Measurements from ENCODE around the gene DPH3.

The DPH3 gene

DNA sequence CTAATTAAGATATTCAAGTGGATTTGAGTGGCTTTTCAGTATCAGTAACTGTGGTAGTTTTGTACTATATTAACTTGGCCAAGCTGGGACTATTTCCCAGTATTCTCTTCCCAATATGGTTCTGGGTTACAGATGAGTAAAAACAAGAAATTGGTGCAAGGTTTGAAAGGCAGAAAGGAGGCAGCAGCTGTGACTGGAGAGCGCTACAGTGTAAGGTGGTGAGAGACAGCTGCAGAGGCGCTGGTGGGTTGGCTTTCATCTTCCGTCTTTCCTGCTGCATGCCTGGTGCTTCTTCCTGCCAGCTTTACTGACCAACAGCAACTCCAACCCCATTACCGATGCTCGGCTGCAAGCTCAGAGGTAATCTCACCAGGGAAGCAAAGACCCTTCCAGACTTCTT, 9.8 kb downstream of the DPH3 start:
- H3K4me3 ChIP-seq (ENCODE audit: low read length), result no peak overlapping the region
- no peak for TF ChIP-seq ZNF274 (IDR thresholded peaks at IDR 0.05; ENCODE audit: low read depth, low read length)

DNA sequence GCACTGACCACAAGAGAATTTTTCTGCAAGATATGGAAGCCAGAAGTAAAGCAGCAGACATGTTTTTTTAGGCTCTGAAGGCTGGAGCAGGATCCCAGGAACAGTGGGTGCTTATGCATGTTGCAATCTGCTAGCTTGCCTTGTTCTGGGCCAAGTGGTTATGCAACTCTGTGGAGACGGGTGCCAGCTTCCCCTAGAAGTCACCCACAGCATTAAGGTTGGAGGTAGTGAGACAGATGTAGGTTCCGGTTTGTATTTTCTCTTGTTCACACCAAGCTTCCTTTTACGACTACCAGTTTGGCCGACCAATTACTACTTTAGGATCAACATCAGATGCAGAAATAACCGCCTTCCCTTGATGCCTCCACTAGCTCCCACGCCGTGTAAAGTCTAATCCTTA, 11.1 kb downstream of the DPH3 start:
- H3K4me3 ChIP-seq (ENCODE audit: low read length), result no peak overlapping the region
- TF ChIP-seq ZNF274 (IDR thresholded peaks at IDR 0.05; ENCODE audit: low read depth, low read length), result no peak

DNA sequence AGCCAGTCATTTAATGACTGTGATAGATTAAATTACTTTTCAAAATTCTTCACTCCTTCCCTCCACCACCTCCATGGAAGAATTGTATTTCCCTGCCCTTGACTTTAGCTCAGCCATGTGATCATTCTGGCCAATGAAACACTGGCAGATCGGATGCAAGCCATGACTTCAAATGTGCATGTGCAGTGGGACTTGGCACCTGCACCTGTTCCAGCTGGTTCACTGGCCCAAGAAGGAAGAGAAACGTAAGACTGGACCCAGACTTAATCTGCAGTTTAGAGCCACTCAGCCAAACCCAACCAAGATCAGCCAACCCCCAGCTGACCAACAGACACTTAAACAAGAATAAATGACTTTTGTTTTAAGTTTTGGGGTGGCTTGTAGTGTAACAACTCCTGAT, 11.8 kb downstream of the DPH3 start:
- H3K4me3 ChIP-seq (ENCODE audit: low read length), result no peak overlapping the region
- TF ChIP-seq ZNF274 (IDR thresholded peaks at IDR 0.05; ENCODE audit: low read depth, low read length), result no peak

DNA sequence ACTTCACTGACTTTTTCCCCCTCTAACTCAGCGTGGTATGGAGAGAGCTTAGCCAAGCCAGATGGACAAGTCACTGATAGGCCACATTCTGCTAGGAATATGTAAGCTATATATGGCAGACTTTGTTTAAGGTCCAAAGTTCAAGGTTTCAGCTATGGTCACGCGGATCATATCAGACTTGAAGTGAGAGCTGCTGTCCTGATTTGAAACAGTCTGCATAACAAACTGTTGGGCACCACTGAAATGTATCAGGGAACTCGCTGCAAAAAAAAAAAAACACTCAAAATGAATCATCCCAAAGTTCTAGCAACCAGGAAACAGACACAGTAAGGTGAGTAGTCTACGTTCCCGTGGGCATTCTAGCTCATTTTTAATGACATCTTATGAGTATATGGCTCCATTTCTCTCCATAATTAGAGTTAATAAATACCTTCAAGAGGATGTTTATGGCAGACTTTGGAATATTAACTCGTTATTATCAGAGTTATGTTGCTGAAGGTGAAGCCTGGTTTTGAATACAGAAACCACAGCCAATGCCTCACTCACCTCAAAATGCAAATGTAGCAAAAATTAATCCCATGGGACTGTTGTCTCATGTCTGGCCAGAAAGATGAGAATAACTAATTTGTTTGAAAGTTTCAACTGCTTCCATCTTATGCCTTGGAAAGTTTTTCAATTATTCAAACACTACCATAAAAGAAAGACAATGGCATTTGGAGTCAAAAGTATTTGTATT, 12.3 kb downstream of the DPH3 start:
- H3K4me3 ChIP-seq (ENCODE audit: low read length), result no peak overlapping the region
- no peak for TF ChIP-seq ZNF274 (IDR thresholded peaks at IDR 0.05; ENCODE audit: low read depth, low read length)

DNA sequence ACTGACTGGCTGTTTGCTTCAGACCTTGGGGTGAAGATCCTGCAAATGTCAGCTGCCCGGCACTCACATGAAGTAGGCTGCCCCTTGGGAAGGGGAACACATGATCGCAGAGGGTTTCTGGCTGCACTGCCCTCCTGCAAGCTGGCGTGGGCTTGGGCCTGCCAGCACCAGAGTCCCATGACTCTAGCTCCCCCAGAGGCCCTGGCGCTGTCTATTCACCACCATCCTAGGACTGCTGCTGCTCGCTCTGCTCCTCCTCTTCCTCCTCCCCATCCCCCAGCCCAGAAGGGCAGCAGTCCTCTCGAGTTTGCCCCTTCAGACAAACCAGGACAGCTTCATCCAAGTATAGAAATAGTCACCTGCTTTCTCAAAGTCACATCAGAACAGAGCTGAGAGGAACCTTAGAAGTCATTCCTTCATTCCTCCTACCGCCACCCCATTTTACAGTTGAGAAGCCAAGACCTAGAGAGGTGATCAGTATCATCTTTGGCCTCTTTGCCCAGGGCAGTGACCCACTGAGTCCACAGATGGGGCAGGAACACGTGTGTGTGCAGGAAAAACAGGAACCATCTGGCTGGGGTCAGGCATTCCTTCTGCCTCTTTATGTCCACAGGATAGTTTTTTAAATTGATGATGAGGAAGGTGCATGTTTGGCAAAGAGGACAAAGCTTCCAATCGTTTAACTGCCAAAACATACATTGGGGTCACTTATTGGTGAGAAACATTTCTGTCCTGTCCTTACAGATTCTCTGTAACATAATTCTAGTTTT, 13.2 kb downstream of the DPH3 start:
- no peak overlapping the region for H3K4me3 ChIP-seq (ENCODE audit: low read length)
- no peak for TF ChIP-seq ZNF274 (IDR thresholded peaks at IDR 0.05; ENCODE audit: low read depth, low read length)

DNA sequence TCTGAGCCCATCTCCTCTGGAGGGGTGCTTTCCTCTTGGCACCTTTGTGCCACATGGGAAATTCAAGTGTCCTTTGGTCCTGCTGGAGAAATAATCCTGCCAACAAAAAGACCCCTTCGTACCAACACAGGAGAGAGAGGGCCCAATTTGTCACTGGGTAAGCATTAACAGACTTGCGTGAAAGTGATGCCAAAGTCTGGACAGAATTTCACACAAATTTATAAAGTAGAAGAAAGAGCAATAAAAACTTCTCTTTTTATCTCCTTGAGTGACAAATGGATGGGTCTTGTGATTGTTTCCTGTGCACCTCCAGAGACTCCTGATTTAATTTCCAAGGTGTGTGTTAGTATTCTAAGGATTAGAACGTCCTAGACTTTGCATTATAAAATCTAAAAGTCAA, 14.9 kb downstream of the DPH3 start:
- no peak for TF ChIP-seq ZNF274 (IDR thresholded peaks at IDR 0.05; ENCODE audit: low read depth, low read length)
- H3K4me3 ChIP-seq (ENCODE audit: low read length), result no peak overlapping the region

DNA sequence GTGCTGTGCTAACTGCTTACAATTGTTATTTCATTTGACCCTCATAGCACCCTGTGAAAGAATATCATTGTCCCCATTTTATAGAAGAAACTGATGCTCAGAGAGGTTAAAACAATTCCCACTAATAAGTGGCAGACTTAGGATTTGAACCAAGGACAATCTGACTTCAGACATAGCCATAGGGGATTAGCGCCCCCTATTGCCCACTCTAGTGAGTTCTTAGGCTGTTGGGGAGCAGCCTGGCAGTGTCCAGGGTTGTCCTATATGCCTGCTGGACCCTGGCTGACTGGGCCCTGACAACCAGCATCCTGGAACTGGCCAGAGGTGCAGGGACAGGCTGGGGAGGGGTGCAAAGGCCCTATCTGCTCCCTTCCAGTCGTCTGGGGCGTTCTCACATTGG, 15.4 kb downstream of the DPH3 start:
- no peak overlapping the region for H3K4me3 ChIP-seq (ENCODE audit: low read length)
- TF ChIP-seq ZNF274 (IDR thresholded peaks at IDR 0.05; ENCODE audit: low read depth, low read length), result no peak

DNA sequence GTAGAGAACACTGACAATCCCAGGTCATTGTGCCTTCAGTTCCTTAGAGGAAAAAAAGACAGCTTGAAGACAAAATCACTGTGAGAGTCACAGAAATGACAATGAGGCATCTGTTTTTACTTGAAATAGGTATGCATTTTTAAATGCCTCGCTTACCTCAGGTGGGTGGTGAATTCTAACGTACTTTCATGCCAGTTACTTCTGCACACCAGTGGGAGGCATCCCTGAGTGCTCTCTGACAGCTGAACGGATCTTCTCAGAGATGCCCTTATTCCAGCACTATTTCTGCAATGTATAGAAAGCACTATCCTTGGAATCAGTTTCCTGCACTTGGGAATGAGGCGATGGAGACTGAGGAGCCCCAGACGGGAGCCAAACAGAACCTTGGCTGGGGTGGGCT, 16.2 kb downstream of the DPH3 start:
- no peak overlapping the region for H3K4me3 ChIP-seq (ENCODE audit: low read length)
- no peak for TF ChIP-seq ZNF274 (IDR thresholded peaks at IDR 0.05; ENCODE audit: low read depth, low read length)

DNA sequence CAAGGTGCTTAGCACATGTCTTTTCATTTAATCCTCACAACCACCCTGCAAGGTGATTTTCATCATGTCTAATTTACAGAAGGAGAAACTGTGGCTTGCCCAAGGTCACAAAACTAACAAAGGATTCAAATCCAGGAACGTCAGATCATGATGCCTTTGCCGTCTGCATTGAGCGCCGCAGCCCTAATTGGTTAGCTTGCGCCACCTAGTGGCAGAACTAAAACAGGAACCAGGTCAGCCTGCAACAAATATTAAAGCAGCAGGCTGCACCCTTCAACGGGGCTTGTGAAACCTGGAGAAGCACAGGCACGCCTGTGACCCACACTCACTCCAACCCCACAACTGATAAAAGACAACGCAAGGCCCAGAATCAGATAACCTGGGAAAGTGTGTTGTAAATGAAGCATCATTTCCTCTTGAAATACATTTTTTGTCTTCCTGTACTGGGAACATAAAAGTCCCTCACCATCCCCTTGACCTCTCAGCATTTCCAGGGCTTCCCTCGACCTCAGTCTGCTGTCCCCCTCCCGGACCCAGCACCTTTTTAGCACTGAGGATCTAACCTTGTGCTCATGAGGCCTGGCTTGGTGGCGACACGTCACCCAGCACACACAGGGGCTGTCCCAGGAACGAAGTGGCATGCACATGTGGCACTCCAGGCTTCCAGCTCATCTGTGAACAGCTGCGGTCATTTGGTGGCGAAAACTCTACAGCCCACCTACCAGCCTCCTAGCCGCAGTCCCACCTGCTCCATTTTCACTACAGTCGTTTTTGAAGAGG, 17.3 kb downstream of the DPH3 start:
- H3K4me3 ChIP-seq (ENCODE audit: low read length), result no peak overlapping the region
- no peak for TF ChIP-seq ZNF274 (IDR thresholded peaks at IDR 0.05; ENCODE audit: low read depth, low read length)

DNA sequence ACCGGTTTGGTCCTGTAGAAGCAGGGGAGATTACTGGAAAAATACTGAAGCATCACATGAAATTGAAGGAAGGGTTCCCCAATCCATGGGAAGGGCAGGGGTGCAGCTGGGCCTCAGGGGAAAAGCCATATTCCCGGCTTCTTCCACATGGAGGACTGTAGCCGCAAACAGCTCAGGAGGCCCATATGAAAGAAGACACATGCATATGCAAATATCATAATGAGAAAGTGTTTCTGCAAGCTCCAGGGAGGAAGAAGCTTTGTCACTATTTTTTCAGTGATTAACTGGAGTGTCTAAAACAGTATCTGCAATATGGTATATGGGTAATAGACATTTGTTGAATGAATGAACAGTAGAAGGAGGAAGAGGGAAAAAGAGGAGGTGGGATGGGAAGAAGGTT, 19.1 kb downstream of the DPH3 start:
- no peak overlapping the region for H3K4me3 ChIP-seq (ENCODE audit: low read length)
- TF ChIP-seq ZNF274 (IDR thresholded peaks at IDR 0.05; ENCODE audit: low read depth, low read length), result no peak

DNA sequence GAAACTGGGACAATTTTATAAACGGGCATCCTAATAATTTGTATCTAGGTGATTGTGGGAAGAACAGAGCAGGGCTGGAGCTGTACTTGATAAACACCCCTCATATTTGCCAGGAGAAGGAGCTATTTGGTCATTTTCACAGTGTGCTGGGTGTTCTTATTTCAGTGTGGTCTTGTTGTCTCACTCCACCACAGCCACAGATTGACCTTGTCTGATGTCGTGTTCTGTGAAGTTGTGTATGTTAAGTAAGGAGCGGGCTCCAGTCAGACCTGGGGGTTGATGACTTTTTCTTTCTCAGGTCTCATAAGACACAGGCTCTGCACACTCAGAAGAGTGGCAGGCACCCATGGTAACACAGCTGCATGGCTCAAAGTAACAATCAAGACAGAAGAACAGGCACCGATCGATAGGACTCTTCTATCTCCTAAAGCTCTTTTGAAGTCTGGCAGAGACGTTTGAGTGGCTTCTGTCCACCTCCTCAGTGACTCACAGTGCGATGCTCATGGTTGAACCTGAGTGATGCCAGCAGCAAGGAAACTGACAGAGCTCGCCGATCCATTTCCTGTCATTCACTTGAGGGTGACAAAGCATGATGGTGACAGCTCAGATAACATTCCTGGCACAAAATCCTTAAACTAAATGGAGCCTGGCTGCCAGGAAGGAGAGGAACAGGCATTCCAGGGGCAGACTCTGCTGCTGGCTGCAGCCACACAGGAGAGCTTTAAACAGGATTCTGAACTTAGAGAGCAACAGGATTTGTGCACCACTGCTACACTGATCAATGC, 20.8 kb downstream of the DPH3 start:
- H3K4me3 ChIP-seq (ENCODE audit: low read length), result no peak overlapping the region
- no peak for TF ChIP-seq ZNF274 (IDR thresholded peaks at IDR 0.05; ENCODE audit: low read depth, low read length)

DNA sequence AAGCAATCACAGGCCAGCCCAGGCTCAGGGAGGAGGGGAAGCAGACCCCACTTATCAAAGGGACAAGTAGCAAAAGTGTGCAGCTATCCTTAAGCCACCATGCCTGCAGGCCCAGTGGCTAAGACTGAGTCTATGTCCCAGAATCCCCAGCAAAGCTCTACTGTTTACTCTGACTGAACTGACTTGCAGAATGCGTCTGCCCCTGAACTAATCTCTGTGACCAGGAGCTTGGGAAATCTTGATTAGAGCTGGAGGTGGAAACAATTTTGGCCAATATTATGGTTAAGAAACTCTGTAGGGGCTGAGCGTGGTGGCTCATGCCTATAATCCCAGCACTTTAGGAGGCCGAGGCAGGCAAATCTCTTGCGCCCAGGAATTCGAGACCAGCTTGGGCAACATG, 22.6 kb downstream of the DPH3 start:
- TF ChIP-seq ZNF274 (IDR thresholded peaks at IDR 0.05; ENCODE audit: low read depth, low read length), result no peak
- no peak overlapping the region for H3K4me3 ChIP-seq (ENCODE audit: low read length)

DNA sequence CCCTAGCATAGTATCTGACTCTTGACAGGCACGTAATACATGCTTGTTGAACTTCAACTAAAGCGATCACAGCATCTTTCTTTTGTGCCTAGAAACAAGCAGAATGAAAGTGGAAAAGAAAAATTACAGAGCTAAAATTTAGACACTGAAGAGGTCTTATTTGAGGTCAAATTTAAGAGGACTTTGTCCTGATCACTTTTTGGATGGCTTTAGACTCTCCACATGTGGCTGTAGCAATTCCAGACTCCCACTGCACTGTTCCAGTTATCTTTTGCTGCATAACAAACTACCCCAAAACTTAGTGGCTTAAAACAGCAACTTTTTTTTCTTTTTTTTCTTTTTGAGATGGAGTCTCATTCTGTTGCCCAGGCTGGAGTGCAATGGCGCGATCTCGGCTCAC, 23.5 kb downstream of the DPH3 start:
- H3K4me3 ChIP-seq (ENCODE audit: low read length), result no peak overlapping the region
- TF ChIP-seq ZNF274 (IDR thresholded peaks at IDR 0.05; ENCODE audit: low read depth, low read length), result no peak

All from GM08714 (cell line).